Keratinocyte (primary cell): Measurements from ENCODE around the gene KRTAP4-4. TPM values are rescaled to one million over a fixed set of nuclear protein-coding genes. Genes with fewer than 3 reads are reported as not detected.

Experiments used
- DNase-seq: peaks from one replicate; pipeline ENCODE4 v3.0.0-alpha.2; 2011; ENCODE audit warnings: low read depth, missing footprints, low spot score
- FAIRE-seq: peaks from 2 replicates; lab custom pipeline; 2011; peaks lifted over from hg19 to GRCh38; lab: Jason Lieb, UNC
- H2AFZ ChIP-seq: 2 replicates; pipeline ENCODE4 v1.6.0; 2012; ENCODE audit warnings: low read length, control low read depth, inconsistent platforms; ENCODE audit not compliant: control insufficient read depth
- H3K27ac ChIP-seq: 2 replicates; pipeline ENCODE4 v1.5.1; 2011; ENCODE audit warnings: low read length; ENCODE audit not compliant: control insufficient read depth, insufficient read depth
- H3K27me3 ChIP-seq: 3 replicates; pipeline ENCODE4 v1.6.0; 2011; ENCODE audit warnings: low read length; ENCODE audit not compliant: control insufficient read depth, insufficient read depth; ENCODE audit errors: extremely low read depth
- H3K36me3 ChIP-seq, 2 experiments: 2 replicates in 1 of 2; 3 replicates in 1 of 2; pipeline ENCODE4 v1.5.1; 2011; ENCODE audit warnings: low read length in 2 of 2, mild to moderate bottlenecking in 1 of 2; ENCODE audit not compliant: control insufficient read depth in 2 of 2, insufficient read depth in 2 of 2; ENCODE audit errors: extremely low read depth in 1 of 2
- H3K4me1 ChIP-seq: 3 replicates; pipeline ENCODE4 v1.5.1; 2011; ENCODE audit warnings: low read length; ENCODE audit not compliant: control insufficient read depth, insufficient read depth; ENCODE audit errors: extremely low read depth
- H3K4me2 ChIP-seq: 3 replicates; pipeline ENCODE4 v1.6.0; 2011; ENCODE audit warnings: low read depth, low read length; ENCODE audit not compliant: control insufficient read depth, insufficient read depth; ENCODE audit errors: extremely low read depth
- H3K4me3 ChIP-seq, 3 experiments: fragments of 200-600 bp in 1 of 3; sonication (generic) in 1 of 3; 2 replicates in 2 of 3; 3 replicates in 1 of 3; pipeline ENCODE4 v1.5.1; 2011 to 2016; ENCODE audit warnings: low read length in 3 of 3, mild to moderate bottlenecking in 3 of 3, control low read depth in 2 of 3, inconsistent platforms in 1 of 3, low read depth in 1 of 3, mixed read lengths in 1 of 3, mixed run types in 1 of 3, moderate library complexity in 1 of 3; ENCODE audit not compliant: control insufficient read depth in 2 of 3, insufficient read depth in 2 of 3; ENCODE audit errors: extremely low read depth in 1 of 3
- H3K79me2 ChIP-seq: 2 replicates; pipeline ENCODE4 v1.6.0; 2012; ENCODE audit warnings: low read length; ENCODE audit not compliant: control insufficient read depth, insufficient read depth
- H3K9ac ChIP-seq: 3 replicates; pipeline ENCODE4 v1.6.0; 2011; ENCODE audit warnings: low read length; ENCODE audit not compliant: control insufficient read depth, insufficient read depth; ENCODE audit errors: extremely low read depth
- H3K9me1 ChIP-seq: 3 replicates; pipeline ENCODE4 v1.6.0; 2011; ENCODE audit warnings: low read length; ENCODE audit not compliant: control insufficient read depth, insufficient read depth; ENCODE audit errors: extremely low read depth
- H3K9me3 ChIP-seq: 2 replicates; pipeline ENCODE4 v1.5.1; 2012; ENCODE audit warnings: low read depth, low read length; ENCODE audit not compliant: control insufficient read depth
- H4K20me1 ChIP-seq: 3 replicates; pipeline ENCODE4 v1.6.0; 2011; ENCODE audit warnings: low read length; ENCODE audit not compliant: control insufficient read depth, insufficient read depth; ENCODE audit errors: extremely low read depth
- CTCF ChIP-seq, 3 experiments: IDR thresholded peaks in 1 of 3; conservative IDR thresholded peaks in 1 of 3; optimal IDR thresholded peaks in 1 of 3; 2 replicates in 2 of 3; 3 replicates in 1 of 3; pipeline versions ENCODE3 to v1.5.1; 2011; ENCODE audit warnings: low read length in 3 of 3, mild to moderate bottlenecking in 3 of 3, moderate library complexity in 2 of 3, control low read depth in 1 of 3, inconsistent platforms in 1 of 3; ENCODE audit not compliant: insufficient read depth in 2 of 3; ENCODE audit errors: extremely low read depth in 1 of 3
- EZH2 ChIP-seq: IDR thresholded peaks from one replicate; pipeline ENCODE4 v1.6.1; 2012; ENCODE audit warnings: inconsistent platforms, mild to moderate bottlenecking, low read length, moderate library complexity
- dilution Hi-C: fragments of 300-500 bp; cut with MboI; formaldehyde crosslinking; loops from one replicate; pipeline ENCODE4 v1.7.0; 2020; ENCODE audit warnings: low sequenced_read_pairs; ENCODE audit not compliant: extremely low pct_ligation_motif_present
- polyA plus RNA-seq, 5 experiments: library from polyadenylated mRNA; depleted of rRNA in 3 of 5; stranded (reverse) in 3 of 5; stranded (forward) in 1 of 5; unstranded in 1 of 5; fragments of >200 nt; gene quantifications; 1 replicate in 1 of 5; 2 replicates in 3 of 5; 3 replicates in 1 of 5; pipeline versions ENCODE4 v1.2.1 to v1.2.3, GENCODE V29; 2011 to 2012; ENCODE audit warnings: missing spikeins in 2 of 5, low read depth in 1 of 5, low replicate concordance in 1 of 5

KRTAP4-4 gene
- polyA plus RNA-seq, 1 donor (not counting 4 experiments of a cell fraction or from before 2014, with no cell fraction given): not detected

GRCh38 chr17:41151525-41151924, 9.0 kb downstream of the KRTAP4-4 start:
- FAIRE-seq: no peak
- Histone ChIP-seq H3K27ac (no peak overlapping the region), H2AFZ (no peak overlapping the region), H3K36me3 (no peaks in the 10 kb centered on the region), H3K9me1 (no peaks in the 10 kb centered on the region), H3K4me1 (no peaks in the 10 kb centered on the region), H3K79me2 (no peaks in the 10 kb centered on the region), H3K4me3 (no peak overlapping the region), H3K9me3 (no peaks in the 10 kb centered on the region), H4K20me1 (no peaks in the 10 kb centered on the region), H3K4me2 (no peak overlapping the region), H3K27me3 (no peaks in the 10 kb centered on the region), H3K9ac (no peak overlapping the region)
- DNase-seq: no peak
- TF ChIP-seq CTCF (optimal IDR thresholded peaks at IDR 0.05 in 1 of 3, IDR thresholded peaks at IDR 0.05 in 1 of 3, conservative IDR thresholded peaks at IDR 0.05 in 1 of 3; ENCODE audit: extremely low read depth in 1 of 3, insufficient read depth in 2 of 3, low read length in 3 of 3) (no peak), EZH2 (no peak)
- dilution Hi-C loops: no loop called here

DNA sequence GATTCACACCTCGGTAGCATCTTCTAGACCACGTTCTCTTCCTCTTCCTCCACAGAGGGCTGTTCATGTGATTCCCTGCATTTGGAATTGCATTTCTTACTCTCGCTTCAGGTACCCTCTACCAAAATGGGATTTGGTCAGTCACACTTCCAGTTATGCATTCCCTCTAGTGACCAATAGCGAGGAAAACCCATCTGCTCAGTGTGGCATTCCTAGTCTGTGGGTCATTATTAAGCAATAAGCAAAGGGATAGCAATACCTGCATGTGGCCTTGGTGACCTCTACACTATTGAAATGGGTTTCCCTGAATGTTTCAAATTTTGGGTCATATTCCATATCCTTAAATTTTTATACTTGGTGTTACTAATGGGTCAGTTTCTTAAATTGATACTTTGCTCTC, 10.5 kb downstream of the KRTAP4-4 start:
- Histone ChIP-seq H3K9me1 (no peaks in the 10 kb centered on the region), H3K4me3 (no peak overlapping the region), H3K36me3 (no peaks in the 10 kb centered on the region), H3K79me2 (no peaks in the 10 kb centered on the region), H2AFZ (no peak overlapping the region), H3K9ac (no peak overlapping the region), H3K27me3 (no peaks in the 10 kb centered on the region), H4K20me1 (no peaks in the 10 kb centered on the region), H3K27ac (no peak overlapping the region), H3K4me2 (no peak overlapping the region), H3K9me3 (no peaks in the 10 kb centered on the region), H3K4me1 (no peaks in the 10 kb centered on the region)
- DNase-seq: no peak
- no peak for FAIRE-seq
- no peak for TF ChIP-seq CTCF (optimal IDR thresholded peaks at IDR 0.05 in 1 of 3, IDR thresholded peaks at IDR 0.05 in 1 of 3, conservative IDR thresholded peaks at IDR 0.05 in 1 of 3; ENCODE audit: extremely low read depth in 1 of 3, insufficient read depth in 2 of 3, low read length in 3 of 3)
- TF ChIP-seq EZH2: no peak
- dilution Hi-C loops: no loop called here
